Measurements from ENCODE around the gene CLOCK.

The CLOCK gene

GRCh38 chr4:55539658-55540057 is 7.1 kb downstream of the CLOCK start:
- no peak for DNase-seq (ENCODE audit: low spot score)

GRCh38 chr4:55538531-55538930 is 8.2 kb downstream of the CLOCK start:
- no peak for DNase-seq (ENCODE audit: low spot score)

- DNase-seq (ENCODE audit: low spot score) = no peak
These were observed 12.4 kb downstream of the CLOCK start for GRCh38 chr4:55534306-55534705.

GRCh38 chr4:55530691-55531090 is 16.0 kb downstream of the CLOCK start:
- DNase-seq (ENCODE audit: low spot score) = no peak

- no peak for DNase-seq (ENCODE audit: low spot score)
These were observed 16.5 kb downstream of the CLOCK start for GRCh38 chr4:55530167-55530566.

- DNase-seq (ENCODE audit: low spot score) = no peak
These were observed 18.2 kb downstream of the CLOCK start for GRCh38 chr4:55528491-55528890.

- DNase-seq (ENCODE audit: low spot score) = no peak
These were observed 21.7 kb downstream of the CLOCK start for GRCh38 chr4:55524844-55525571.

- DNase-seq (ENCODE audit: low spot score) = no peak
These were observed 28.3 kb downstream of the CLOCK start for GRCh38 chr4:55518442-55518841.

- no peak for DNase-seq (ENCODE audit: low spot score)
These were observed 29.0 kb downstream of the CLOCK start for GRCh38 chr4:55517526-55518229.

- no peak for DNase-seq (ENCODE audit: low spot score)
These were observed 33.7 kb downstream of the CLOCK start for GRCh38 chr4:55512922-55513571.

- no peak for DNase-seq (ENCODE audit: low spot score)
These were observed 34.6 kb downstream of the CLOCK start for GRCh38 chr4:55512077-55512476.

GRCh38 chr4:55510685-55511084 is 36.0 kb downstream of the CLOCK start:
- DNase-seq (ENCODE audit: low spot score) = no peak

- no peak for DNase-seq (ENCODE audit: low spot score)
These were observed 37.4 kb downstream of the CLOCK start for GRCh38 chr4:55509266-55509665.

- DNase-seq (ENCODE audit: low spot score) = no peak
These were observed 39.1 kb downstream of the CLOCK start for GRCh38 chr4:55507612-55508011.

- DNase-seq (ENCODE audit: low spot score) = no peak
These were observed 43.5 kb downstream of the CLOCK start for GRCh38 chr4:55503169-55503568.

GRCh38 chr4:55500072-55500471 is 46.6 kb downstream of the CLOCK start:
- no peak for DNase-seq (ENCODE audit: low spot score)

GRCh38 chr4:55499495-55499894 is 47.2 kb downstream of the CLOCK start:
- no peak for DNase-seq (ENCODE audit: low spot score)

- DNase-seq (ENCODE audit: low spot score) = no peak
These were observed 48.7 kb downstream of the CLOCK start for GRCh38 chr4:55498051-55498450.

- DNase-seq (ENCODE audit: low spot score) = no peak
These were observed 55.2 kb downstream of the CLOCK start for GRCh38 chr4:55491486-55491885.

GRCh38 chr4:55488716-55489115 is 58.0 kb downstream of the CLOCK start:
- DNase-seq (ENCODE audit: low spot score) = no peak

- no peak for DNase-seq (ENCODE audit: low spot score)
These were observed 60.9 kb downstream of the CLOCK start for GRCh38 chr4:55485821-55486220.

GRCh38 chr4:55483315-55483714 is 63.4 kb downstream of the CLOCK start:
- no peak for DNase-seq (ENCODE audit: low spot score)
